T1000 (cell line): Measurements from ENCODE around the gene SPIRE1.
A peak's percentile ranks its signal among the peaks of the same experiment; 100 is the strongest.
"Not testable (repeated sequence)": the region's sequence is repeated elsewhere in the genome, so short reads cannot be mapped to it uniquely, and the experiment has no call there.

Experiments used
- DNase-seq: peaks from one replicate; lab custom pipeline; 2025; ENCODE audit warnings: mixed read lengths; lab: John Stamatoyannopoulos, UW

SPIRE1 gene

DNA sequence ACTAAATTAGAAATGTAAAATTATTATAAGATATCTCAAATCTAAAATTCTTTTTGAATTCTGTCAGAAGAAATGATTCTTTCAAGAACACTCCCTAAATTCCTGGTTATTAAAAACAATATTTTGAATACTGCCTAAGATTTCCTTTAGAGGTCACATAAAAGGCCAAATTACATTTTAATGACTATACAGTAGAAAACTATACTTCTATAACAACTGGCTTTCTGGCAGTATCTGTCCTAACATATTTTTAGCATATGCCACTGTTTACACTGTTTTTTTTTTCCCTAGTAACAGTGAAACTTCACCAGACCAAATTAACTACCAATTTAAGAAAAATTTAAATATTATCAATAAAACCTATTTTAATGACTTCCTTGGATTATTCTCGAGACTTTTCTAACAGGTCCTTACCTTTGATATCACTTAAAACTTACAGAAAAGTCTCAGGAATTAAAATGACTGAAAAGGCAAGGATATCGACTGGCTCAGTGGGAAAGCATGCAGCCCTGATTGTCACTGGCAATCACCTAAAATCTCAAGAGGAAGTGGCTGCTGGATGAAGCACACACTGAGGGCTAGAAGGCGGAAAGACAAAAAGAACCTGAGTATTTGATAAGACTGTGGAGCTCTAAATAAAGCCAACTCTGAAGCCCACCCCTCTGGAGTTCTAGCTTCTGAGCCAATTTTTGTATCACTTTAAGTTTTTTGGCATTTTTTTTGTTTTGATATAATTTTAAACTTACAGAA lies 59.6 kb downstream of the SPIRE1 start:
- DNase-seq = no peak

DNA sequence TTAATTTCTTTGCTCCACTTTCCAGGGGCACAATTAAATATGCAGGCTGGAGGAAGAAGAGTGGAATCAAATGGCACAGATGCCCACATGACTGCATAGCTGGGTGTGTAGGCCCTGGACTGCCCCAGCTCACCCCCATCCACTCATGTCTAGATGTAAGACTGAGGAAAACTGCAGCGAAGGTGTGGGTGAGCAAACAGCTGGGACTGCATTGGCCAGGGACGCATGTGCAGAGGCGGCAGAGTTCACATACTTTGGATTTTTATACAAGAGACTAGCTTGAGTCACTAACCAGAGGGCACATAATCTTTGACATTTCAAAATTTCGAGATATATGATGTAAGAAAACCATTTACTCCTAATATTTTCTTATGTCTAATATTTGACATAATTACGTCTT lies 60.1 kb downstream of the SPIRE1 start:
- peak; percentile 23 for DNase-seq

DNA sequence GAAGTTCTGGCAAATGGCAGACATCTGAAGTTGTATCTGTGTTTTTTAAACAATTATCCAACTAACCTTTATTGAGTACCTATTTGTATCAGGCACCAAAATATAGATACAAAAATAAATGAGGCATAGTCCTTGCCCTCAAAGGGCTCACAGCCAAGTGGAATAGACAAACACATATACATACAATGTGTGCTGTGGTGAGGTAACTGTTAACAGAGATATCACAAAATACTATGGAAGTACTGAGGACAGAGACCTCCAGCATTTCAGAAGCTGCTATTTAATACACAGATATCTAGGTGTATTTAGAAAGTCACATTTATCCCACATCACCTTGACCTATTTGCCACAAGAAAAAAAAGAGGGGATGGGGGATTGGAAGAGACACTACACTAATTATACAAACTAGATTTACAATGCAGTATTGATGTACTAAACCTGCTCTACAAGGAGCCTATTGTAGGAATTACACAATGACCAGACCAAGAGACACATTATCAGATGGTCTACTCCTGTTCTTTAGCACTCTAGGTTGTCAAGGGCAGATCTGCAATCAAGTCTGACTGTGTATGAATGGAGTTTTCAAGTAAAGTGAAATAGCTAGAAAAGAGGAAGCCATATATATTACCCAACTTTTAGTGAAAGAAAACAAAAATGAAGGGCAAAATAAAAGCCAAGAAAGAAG lies 62.2 kb downstream of the SPIRE1 start:
- no peak for DNase-seq

DNA sequence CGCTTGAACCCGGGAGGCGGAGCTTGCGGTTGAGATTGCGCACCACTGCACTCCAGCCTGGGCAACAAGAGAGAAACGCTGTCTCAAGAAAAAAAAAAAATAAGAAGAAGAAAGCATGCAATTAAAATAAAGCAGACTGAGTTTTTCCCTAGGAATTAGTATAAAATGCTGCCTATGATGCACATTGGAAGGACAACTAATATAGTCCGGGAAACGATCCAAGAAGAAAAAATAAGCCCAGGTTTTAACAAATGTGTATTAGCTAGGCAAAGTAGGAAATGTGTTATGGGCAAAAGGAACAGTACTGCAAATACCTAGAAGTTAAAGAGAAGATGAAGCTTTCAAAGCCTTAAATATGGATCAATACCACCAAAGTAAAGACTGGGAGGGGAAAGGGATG lies 64.0 kb downstream of the SPIRE1 start:
- DNase-seq = no peak

DNA sequence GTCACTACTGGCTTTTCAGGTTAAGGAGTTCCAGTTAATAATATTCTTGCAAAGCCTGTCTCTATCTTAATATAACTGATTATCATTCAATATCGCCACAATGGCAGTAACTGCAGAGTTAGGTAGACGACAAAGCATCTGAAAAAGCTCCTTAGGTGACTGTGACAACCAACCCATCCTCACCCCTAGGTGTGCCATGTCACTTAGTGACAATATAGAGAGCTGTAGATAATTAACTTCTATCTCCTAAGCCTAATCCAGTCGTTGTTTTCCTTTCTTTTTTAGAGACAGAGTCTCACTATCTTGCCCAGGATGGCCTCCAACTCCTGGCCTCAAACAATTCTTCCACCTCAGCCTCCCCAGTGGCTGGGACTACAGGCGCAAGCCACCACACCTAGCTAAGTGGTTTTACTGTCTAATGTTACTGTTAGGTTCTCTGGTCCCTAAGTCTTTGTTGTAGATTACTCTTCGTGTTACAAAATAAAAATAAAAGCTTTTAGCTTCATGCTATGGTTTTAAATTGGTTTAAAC lies 65.2 kb downstream of the SPIRE1 start:
- DNase-seq = no peak

DNA sequence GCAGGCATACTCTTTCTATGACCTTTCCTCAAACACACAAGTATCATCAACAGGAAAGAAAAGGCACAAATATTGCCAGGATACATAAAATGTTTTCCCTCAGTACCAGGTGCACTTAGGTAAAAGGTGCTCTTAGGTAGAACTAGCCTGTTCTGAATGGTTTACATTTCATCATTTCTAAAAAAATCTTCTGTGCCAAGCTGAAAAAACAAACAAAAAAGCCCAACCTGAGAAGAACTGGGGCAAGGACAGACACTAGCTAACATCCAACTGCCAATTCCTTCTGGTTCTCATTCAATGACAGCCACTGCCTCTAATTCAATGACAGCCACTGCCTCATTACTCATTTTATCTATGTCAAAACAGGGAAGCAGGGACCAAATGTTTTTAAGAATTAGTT lies 68.5 kb downstream of the SPIRE1 start:
- DNase-seq = no peak

DNA sequence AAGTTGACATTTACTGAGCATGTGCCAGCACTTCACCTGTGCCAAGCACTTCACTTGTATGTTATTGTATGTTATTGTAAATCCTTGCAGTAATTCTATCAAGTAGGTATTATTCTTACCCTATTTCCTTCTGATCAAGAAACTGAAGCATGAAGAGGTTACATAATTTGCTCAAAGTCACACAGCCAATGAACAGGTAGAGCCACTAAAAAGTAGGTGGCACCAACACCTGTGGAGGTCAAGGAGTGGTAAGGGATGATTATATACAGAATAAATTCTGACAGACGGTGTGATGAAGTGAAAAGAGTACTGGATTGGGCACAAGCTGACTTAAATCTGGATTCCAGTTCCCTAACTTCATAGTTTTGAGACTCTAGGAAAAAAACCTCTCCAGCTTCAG lies 71.0 kb downstream of the SPIRE1 start:
- no peak for DNase-seq

DNA sequence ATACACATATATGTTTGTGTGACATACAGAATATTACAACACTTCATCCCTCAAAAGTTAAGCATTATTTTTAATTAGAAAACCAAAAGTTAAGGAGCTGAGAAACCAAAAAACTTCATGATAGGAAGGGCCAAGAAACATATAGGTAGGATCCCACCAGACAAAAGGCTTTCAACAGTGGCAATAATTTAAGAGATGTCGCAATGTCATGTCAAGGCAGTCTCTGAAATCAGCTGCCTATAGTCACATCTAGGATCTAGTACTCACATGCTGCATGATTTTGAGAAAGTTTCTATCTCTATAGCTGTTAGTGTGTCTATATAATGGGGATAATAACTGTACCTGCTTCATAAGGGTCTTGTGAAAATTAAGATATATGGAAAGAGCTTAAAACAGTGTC lies 72.7 kb downstream of the SPIRE1 start:
- no peak for DNase-seq

DNA sequence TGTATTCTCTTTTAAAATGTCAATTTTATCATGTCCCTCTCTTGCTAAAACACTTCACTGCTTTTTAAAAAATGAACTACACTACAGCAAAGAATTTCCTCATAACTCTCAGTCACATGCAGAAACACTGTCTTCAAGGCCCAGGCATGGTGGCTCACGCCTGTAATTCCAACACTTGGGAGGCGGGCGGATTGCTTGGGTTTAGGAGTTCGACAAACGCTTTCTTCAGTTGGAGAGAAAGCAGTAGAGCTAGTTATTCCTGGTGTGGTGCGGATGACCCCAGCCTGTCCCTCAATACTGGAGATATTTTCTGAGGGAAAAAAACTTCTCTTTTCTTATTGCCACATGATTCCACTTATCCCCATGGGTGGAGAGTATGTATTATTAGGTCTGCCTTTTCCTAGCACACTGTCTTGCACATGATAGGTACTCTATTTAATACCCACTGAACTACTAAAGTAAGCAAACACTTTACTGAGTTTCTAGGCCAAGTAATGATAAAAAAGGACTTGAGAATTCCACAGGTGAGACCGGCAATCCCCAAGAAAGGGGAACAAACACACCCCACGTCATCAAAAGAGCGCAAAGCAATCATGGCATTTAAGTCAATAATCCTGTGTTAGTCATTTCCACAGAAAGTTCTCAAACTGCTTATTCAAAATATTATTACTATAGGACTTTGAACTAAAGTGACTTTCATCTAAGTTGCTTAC lies 77.1 kb downstream of the SPIRE1 start:
- no peak for DNase-seq

DNA sequence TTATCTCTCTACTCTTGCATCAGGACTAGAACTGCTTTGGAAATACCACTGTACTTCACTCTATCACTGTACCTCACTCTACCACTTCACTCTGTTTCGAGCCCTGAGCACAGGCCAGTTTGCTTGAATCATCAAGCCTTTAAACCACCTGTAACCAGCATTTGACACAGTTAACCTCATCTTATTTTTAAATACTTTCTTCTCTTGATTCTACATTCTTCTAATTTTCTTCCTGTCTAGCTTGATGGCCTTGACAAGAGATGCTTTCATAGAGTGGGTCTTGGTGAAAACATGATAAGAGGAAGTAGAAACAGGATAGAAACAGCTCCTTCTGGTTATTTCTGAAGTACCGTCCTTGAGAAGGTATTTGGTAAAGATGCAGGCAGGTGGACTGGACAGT lies 78.1 kb downstream of the SPIRE1 start:
- no peak for DNase-seq

DNA sequence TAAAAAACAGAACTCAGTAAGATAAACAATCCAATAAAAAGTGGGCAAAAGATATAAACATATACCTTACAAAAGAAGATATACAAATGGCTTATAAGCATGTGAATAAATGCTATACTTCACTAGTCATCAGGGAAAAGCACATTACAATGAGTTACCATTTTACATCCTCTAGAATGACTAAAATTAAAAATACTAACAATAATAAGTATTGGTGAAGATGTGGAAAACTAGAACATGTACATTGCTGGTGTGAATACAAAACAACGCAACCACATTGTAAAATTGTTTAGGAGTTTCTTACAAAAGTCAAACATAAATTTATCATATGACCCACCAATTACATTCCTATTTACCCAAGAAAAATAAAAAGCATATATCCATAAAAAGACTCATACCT lies 80.1 kb downstream of the SPIRE1 start:
- DNase-seq = no peak

DNA sequence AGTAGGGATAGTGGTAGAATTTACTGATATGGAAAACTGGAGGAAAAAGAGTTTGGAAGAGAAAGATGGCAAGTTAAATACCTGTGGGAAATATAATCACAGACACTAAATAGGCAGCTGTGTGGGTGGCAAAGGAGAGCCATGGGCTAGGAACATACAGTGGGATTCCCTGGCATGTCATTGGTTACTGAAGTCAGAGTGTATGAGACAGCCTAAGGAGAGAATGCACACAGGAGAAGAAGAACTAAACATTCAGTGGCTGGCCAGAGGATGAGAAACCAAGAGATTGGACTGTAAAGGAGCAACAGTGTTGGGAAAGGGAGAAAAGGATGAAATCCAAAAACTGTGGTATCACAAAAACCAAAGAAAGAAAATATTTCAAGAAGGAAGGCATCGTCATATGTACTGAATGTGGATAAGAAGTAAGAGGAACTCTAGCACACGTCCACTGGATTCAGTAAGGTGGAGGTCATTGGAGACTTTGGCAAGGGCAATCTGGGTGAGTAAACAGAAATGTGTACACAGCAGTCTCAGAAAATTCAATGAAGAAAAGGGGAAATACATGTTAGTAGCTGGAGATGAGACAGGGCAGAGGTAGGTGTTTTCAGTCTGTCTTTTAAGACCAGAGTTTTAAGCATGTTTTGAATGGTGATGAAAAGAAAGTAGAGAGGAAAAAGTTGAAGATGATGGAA lies 83.3 kb downstream of the SPIRE1 start:
- DNase-seq = no peak

DNA sequence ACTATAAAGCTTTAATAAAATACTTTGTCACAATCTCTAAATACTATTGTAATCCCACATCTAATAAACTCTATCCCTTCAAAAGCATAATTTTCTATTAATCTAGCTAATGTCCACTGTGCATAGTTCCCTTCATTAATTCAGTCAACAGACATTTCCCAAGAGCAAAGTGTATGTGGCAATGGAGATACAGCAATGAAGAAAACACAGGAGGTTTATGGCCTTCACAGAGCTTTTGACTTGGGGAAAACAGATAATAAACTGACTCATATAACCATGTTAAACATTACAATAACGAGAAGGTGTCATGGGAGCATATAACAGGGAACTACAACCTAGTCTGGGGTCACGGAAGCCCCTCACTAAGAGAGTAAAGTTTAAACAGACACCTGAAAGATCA lies 86.3 kb downstream of the SPIRE1 start:
- no peak for DNase-seq

DNA sequence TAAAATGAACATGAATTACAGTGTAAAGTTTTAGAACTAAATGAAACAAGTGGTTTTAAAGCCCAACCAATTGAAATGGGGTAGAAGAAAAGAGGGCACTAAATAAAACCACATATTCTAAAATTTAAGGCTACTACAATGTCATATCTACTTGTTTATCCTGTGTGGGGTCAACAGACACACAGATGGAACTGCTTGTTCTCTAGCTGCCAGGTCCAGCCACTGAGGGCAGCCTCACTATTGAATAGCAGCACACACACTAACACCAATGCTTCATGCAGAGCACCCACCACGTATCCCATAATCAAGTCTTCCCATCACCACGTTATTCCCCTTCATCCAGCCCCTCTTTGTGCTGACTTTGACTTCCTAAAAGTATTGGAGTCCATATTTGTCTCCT lies 88.1 kb downstream of the SPIRE1 start:
- no peak for DNase-seq

DNA sequence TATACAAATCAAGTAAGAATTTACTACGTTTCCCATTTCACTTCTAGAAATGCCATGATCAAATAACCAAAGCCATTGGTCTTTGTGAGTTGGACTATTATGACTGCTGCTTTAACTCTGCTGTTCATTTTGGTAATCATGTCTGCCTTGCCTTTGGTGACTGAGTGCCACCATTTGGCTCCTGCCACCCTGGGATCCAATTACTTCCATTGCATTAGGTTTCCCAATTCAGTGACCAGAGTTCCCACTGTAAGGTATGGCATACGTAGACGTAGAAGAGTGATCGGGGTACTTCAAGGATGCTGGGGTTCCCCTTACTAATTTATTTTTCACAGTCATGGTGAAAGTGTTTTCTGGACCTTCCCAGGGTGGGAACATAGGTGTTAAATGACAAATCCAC lies 90.1 kb downstream of the SPIRE1 start:
- no peak for DNase-seq

DNA sequence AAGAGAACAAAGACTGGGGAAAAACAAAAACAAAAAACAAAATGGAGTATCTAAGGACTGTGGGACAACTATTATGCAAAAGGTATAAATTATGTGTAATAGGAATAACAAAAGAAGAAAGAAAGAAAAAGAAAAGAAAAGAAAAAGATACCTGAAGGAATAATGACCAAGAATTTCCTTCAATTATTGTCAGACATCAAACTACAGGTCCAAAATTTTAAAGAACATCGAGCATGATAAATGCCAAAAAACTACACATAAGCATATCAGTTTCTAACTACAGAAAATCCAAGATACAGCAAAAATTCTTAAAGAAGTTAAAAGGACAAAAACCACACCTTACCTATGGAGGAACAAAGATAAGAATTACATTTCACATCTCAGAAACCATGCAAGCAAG lies 93.0 kb downstream of the SPIRE1 start:
- no peak for DNase-seq

DNA sequence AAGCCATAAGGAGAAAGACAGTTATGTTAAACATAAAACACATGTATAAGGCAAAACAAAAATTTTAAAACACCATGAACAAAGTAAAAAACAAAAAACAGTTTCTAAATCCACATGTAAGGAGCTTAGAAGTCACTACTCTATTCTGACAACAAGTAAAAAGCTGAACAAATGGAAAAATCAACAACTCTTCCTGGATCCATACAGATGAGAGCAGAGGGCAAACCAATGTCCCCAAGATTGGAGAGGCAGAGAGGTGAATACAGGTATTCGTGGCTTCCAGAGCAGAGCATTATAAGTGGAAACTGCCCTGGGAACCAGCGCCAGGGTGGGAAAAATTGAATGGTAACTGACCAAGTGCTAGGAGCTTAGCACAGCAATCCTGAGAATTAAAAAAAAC lies 93.5 kb downstream of the SPIRE1 start:
- no peak for DNase-seq

DNA sequence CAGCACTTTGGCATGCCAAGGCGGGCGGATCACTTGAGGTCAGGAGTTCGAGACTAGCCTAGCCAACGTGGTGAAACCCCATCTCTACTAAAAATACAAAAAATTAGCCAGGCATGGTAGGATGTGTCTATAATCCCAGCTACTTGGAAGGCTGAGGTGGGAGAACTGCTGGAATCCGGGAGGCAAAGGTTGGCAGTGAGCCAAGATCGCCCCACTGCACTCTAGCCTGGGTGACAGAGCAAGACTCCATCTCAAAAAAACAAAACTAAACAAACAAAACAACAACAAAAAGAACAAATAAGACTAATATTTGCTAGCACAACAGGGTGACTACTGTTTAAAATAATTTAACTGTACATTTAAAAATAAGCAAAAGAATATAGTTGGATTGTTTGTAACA lies 97.3 kb downstream of the SPIRE1 start:
- not testable (repeated sequence) for DNase-seq

DNA sequence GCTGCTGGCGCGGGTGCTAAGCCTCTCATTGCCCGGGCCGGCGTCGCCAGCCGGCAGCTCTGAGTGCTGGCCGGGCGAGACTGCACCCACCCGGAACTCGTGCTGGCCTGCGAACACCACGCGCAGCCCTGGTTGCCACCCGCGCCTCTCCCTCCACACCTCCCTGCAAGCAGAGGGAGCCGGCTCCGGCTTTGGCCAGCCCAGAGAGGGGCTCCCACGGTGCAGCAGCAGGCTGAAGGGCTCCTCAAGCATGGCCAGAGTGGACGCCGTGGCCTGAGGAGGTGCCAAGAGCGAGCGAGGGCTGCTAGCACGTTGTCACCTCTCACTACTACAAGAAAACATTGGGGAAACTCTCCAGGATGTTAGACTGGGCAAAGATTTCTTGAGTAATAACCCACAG lies 98.6 kb downstream of the SPIRE1 start:
- DNase-seq = no peak

DNA sequence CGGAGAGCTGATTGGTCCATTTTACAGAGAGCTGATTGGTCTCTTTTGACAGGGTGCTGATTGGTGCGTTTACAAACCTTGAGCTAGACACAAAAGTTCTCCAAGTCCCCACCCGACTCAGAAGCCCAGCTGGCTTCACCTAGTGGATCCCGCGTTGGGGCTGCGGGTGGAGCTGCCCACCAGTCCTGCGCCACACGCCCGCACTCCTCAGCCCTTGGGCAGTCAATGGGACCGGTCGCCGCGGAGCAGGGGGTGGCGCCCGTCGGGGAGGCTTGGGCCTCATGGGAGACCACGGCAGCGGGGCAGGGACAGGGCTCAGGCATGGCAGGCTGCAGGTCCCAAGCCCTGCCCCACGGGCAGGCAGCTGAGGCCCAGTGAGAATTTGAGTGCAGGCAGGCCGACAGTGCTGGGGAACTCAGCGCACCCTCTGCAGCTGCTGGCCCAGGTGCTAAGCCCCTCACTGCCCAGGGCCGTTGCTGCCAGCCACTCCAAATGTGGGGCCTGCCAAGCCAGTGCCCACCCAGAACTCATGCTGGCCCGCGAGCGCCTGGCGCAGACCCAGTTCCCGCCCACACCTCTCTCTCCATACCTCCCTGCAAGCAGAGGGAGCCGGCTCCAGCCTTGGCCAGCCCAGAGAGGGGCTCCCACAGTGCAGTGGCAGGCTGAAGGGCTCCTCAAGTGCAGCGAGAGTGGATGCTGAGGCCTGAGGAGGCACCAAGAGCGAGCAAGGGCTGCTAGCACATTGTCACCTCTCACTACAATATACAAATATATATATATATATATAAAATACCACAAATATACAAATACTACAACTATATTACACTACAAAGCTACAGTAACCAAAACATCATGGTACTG lies 100.7 kb downstream of the SPIRE1 start:
- no peak for DNase-seq

DNA sequence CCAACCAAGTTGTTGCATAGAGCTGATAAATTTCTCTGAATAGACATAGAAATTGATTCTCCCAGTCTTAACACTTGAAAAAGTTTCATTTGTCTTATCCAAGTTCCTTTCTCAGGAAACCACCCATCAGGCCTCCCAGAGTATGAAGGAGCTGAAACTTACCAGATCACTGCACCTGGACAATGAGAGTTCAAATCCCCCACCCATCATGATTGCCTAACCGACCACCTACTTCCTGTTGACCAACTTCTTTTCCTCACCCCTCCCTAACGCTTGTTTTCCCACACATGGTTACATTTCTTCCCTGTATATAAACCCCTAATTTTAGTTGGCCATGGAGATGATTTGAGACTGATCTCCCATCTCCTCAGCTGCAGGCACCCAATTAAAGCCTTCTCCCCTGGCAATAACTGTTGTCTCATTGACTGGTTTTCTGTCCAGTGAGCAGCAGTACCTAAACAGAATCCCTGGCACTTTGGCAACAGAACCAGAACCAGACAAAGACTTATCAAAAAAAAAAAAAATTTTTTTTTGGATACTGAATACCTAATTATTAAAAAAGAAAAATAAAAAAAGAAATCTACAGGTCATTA lies 103.0 kb downstream of the SPIRE1 start:
- no peak for DNase-seq
